DMS 273 (cell line): ENCODE measurements around the gene KIF22.
"Not testable (repeated sequence)": the region's sequence is repeated elsewhere in the genome, so short reads cannot be mapped to it uniquely, and the experiment has no call there.

Experiments used
- DNase-seq: peaks from one replicate; lab custom pipeline; 2025; ENCODE audit not compliant: unreplicated experiment; lab: John Stamatoyannopoulos, UW

Gene KIF22

DNA sequence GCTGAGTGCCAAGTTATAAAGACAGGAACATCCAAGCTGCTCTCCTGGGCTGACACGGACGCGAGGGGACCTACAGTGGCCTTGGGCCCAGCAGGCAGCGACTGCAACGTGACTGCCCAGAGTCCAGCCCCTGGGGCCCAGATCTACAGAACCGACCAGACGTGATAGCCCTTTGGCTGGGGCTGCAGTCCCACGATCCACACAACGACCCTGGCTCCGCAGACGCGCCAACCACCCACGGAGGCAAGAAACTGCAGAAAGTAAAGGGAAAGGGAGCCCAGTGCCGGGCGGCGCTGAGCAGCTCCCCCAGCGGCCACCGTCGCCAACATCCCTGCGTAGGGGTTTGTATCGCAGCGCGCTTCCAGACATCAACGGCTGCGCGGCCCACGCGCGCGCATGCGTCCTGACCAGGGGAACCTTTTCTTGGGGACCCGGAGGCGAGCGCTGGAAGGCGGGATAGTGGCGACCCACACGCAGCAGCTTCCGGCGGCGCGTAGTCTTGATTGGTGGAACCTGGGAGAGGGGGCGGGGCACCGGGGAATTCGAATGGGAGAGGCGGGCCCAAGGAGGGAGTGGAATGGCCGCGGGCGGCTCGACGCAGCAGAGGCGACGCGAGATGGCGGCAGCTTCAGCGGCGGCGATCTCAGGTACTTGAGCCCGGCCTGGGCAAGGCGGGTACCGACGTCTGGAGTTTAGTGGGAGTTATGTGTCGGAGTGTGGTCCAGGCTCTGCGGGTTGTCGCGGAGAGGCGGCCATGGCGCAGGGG, at the start of gene KIF22:
Gene KIF22, plus strand, starts transcription at position 569 of the 766 bp plus-strand sequence. Its CDS starts 9 bp downstream, at position 578.
- peak; percentile 100 for DNase-seq

DNA sequence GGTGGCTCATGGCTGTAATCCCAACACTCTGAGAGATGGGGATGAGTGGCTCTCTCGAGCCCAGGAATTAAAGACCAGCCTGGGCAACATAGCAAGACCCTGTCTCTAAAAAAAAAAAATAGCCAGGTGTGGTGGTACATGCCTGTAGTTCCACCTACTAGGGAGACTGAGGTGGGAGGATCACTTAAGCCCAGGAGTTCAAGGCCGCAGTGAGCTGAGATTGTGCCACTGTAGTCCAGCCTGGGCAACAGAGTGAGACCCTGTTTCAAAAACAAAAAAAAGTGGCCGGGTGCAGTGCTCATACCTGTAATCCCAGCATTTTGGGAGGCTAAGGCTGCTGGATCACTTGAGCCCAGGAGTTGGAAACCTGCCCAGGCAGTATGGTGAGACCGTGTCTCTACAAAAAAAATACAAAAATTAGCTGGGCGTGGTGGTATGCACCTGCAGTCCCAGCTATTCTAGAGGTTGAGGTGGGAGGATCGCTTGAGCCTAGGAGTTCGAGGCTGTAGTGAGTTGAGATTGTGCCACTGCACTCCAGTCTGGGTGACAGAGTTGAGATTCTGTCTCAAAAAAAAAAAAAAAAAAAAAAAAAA, 47.8 kb upstream of the KIF22 start:
- no peak for DNase-seq

DNA sequence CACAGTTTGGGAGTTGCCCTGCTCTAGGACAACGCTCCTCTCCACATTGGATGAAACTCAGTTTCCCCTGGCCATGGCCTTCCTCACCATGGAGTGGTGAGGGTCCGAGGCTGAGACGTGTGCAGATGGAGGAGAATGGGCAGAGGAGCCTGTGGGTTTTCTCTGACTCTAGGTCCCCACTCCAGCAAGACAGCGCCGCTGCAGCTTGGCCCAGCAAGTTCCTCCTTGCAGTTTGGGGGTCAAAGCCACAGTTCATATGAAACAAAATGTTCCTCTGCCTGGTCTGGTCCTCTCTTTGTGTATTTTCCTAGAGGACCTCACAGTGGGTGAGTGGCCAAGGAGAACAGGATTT, 47.1 kb upstream of the KIF22 start:
- no peak for DNase-seq

DNA sequence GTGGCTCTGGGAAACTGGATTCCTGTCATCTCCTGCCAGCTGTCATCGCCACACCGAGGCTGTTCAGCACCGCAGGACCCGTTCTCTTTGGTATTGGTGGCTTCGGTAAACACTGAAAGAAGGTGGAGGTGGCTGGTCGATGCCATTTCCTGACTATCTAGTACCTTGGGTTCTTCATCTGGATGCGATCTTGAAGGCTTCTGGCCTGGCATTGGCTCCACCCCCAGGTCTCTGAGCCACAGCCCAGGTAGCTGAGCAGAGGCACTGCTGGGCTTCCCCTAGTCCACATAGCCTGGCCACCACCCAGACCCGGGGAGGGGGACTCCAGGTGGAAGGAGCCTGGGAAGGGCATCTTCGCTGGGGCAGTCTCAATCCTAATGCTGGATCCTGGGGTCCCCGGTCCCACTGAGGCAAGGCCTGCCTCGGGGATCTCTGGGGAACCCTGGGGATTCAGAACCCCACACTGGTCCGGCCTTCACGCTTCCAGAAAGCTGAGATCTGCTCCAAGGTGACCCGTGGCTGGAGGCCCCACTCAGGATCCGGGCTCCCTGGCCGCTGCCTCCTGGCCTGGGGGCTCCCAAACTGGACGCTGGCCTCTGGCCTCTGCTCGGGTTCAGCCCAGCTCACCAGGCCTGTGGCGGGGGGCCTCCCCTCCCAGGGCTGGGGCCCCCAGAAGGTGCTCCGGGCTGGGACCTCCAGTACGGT, 46.6 kb upstream of the KIF22 start:
- no peak for DNase-seq

DNA sequence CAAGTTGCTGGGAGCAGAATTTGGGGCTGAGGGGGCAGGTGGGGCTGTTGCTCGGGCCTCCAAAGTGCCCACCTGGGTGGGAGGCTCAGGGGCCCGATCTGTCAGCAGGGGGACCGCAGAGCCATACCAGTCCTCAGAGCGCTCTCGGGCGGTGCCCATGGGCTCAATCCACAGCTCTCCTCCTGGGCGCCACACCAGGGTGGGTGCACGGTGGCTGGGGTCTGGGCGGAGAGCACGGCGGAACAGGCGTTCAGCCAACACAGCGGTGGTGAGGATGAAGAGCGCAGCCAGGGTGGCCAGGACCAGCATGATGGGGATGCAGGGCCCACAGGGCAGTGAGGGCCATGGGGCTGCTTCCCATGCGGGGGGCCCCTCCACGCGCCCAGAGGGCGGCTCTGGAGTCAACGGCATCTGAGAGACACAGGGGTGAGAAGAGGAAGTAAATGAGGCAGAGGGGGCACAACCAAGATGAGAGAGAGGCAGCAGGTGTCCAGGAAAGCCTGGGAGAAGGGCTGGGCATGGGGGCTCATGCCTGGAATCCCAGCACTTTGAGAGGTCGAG, 45.9 kb upstream of the KIF22 start:
- no peak for DNase-seq

DNA sequence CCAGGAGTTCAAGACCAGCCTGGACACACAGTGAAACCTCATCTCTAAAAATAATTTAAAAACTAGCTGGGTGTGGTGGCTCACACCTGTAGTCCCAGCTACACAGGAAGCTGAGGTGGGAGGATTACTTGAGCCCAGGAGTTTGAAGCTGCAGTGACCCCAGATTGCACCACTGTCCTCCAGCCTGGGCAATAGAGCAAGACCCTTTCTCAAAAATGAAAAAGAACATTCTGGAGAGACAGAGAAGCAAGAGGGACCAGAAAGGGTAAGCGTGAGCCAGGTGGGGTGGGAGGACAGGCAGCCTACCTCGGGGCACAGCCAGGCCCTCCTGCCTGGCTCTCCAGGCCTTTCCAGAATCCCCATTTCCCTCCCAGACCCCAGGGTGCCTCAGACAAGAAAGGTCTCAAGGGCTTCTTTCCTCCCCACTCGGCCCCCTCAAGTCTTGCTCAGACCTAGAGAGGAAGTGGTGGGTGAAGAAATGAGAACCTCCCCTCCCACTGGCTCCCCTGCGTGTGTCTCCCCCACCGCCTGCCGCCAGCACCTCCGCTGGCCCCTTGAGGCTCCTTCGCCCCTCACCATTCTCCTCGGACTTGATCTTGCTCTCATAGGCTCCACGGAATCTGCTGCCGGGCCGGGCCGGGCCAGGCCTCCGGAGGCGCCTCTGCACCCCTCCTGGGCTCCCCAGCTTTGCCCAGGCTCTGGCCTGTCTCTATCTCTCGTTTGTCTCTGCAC, 45.3 kb upstream of the KIF22 start:
- DNase-seq = no peak

DNA sequence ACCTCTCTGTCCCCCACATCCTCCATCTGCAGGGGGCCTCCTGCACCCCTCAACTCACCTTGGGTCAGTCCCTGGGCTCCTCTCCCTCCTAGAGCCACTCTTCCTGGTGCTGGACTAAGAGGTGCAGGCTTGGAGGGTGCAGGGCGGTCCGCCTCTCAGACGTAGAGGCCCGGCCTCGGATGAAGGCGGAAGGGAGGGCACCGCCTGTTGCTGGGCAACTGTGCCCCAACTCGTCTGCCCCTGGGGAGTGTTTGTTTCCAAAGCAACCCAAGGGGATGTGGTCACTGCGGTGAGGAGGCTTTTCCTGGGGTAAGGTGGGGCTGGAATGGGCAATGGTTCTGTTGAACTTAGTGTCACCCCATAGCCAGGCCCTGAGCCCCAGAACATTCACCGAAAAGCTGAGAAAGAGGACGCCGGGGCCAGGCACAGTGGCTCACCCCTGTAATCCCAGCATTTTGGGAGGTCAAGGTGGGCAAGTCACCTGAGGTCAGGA, 44.7 kb upstream of the KIF22 start, which contains the start of gene C16orf54:
Gene C16orf54, minus strand, starts transcription at position 138 of the 493 bp plus-strand sequence. CDS start 1,039 bp downstream, outside the sequence.
- no peak for DNase-seq

DNA sequence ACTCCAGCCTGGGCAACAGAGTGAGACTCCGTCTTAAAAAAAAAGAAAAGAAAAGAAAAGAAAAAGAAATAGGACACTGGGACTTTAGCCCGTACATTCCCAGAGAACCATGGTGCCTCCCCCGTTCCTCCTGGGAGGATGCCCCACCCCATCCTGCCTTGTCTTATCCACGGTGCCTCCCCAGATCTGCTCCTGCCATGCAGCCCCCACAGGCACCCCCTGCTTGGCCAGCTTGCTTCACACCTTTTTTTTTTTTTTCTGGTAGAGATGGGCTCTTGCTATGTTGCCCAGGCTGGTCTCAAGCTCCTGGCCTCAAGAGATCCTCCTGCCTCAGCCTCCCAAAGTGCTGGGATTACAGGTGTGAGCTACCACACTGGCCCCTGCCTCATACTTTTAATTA, 44.0 kb upstream of the KIF22 start:
- DNase-seq = not testable (repeated sequence)

DNA sequence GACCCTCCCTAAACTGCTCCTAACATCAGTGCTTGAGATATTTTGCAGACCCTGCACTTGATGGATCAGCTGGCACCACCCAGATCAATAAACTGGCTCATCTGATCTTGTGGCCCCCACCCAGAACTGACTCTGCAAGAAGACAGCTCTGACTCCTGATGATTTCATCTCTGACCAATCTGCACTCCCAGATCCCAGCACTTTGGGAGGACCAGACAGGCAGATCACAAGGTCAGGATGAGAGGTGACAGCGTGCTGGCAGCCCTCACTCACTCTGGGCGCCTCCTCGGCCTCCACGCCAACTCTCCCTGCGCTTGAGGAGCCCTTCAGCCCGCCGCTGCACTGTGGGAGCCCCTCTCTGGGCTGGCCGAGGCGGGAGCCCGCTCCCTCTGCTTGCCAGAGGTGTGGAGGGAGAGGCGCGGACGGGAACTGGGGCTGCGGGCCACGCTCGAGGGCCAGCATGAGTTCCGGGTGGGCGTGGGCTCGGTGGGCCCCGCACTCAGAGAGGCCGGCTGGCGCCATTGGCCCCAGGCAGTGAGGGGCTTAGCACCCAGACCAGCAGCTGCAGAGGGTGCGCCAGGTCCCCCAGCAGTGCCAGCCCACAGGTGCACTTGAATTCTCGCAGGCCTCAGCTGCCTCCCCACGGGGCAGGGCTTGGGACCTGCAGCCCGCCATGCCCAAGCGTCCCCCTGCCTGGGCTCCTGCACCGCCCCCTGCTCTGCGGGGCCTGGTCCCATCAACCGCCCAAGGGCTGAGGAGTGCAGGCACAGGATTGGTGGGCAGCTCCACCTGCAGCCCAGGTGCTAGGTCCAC, 42.4 kb upstream of the KIF22 start:
- no peak for DNase-seq

DNA sequence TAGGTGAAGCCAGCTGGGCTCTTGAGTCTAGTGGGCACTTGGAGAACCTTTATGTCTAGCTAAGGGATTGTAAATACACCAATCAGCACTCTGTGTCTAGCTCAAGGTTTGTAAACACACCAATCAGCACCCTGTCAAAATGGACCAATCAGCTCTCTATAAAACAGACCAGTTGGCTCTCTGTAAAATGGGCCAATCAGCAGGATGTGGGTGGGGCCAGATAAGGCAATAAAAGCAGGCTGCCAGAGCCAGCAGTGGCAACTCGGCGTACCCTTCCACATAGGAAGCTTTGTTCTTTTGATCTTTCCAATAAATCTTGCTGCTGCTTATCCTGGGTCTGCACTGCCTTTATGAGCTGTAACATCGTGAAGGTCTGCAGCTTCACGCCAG, 41.8 kb upstream of the KIF22 start:
- not testable (repeated sequence) for DNase-seq

DNA sequence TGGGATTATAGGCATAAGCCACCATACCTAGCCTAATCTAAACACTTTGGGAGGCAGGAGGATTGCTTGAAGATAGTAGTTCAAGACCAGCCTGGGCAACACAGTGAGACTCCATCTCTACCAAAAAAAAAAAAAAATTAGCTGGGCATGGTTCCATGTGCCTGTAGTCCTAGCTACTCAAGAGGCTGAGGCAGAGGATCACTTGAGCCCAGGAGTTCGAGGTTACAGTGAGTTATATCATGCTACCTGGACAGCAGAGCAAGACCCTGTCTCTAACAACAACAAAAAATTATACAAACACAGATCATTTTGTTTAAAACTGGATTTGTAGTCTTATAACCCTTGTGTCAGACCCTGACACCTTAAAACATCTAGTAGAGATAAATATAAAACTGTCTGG, 37.0 kb upstream of the KIF22 start:
- no peak for DNase-seq

DNA sequence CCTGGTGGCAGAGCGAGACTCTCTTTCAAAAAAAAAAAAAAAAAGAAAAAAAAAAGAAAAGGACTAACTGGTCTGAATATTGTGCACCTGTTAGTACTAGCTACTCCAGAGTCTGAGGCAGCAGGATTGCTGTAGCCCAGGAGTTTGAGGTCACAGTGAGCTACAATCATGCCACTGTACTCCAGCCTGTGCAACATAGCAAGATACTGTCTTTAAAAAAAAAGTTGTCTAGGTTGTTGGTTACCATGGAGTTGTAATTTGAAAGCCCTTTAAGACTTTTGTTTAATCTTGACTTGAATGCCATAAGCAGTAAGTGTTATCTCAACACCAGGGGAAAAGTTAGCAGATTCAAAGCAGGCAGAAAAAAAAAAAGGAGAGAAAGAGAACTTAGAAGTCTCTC, 33.9 kb upstream of the KIF22 start:
- DNase-seq = no peak

DNA sequence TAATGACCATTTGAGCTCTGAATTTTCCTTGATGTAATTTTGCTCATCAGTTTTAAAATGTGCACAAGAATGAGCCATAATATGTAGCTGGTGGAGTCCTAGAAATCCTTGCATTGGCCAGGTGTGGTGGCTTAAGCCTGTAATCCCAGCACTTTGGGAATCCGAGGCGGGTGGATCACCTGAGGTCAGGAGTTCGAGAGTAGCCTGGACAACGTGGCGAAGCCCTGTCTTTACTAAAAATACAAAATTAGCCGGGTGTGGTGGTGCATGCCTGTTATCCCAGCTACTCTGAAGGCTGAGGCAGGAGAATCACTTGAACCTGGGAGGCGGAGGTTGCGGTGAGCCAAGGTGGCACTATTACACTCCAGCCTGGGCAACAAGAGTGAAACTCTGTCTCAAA, 33.5 kb upstream of the KIF22 start:
- DNase-seq = not testable (repeated sequence)

DNA sequence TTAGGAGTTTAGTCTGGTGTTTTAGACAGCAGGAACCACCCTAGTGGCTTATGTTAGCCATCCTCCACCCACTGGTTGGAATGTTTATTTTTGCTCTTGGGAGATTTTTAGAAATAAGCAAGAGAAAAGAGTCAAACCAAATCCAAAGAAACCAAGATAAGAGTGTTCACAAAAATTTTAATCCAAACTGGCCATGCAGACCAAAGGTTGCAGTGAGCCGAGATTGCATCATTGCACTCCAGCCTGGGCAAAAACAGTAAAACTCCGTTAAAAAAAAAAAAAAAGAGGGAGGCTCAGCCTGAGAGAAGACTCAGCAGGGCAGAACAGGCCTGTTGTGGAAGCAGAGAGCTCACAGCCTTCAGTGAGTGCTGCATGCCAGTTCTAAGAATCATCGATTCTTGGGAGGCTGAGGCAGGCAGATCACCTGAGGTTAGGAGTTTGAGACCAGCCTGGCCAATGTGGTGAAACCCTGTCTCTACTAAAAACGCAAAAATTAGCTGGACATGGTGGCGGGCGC, 32.5 kb upstream of the KIF22 start:
- DNase-seq = no peak

DNA sequence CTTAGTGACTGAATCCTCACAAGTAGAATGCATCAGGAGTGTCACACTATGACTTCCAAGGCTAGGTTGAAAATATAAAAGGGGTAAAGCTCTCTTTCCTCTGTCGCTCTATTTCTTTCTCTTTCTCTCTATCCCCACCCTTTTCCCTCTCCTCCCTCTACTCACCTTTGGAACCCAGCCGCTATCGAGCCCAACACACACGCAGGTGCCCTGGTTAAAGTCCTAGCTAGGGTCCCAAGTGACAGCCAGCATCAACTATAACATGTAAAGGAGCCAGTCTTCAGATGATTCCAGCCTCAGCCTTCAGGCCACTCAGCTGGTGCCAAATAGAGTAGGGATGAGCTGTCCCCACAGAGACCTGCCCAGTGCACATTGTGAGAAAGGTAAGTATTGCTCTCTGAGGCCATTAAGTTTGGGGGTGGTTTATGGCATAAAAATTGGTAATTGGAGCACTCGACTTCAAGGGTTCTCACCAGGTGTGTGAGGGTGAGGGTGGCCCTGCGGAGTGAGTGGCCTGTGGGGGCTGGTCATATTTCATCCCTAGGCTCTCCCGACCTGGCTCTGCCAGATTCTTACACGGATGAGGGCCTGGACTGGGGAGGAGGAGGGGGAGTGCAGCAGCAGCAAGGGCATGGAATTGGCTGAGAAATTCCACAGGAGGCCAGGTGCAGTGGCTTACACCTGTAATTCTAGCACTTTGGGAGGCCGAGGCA, 29.8 kb upstream of the KIF22 start:
- no peak for DNase-seq

DNA sequence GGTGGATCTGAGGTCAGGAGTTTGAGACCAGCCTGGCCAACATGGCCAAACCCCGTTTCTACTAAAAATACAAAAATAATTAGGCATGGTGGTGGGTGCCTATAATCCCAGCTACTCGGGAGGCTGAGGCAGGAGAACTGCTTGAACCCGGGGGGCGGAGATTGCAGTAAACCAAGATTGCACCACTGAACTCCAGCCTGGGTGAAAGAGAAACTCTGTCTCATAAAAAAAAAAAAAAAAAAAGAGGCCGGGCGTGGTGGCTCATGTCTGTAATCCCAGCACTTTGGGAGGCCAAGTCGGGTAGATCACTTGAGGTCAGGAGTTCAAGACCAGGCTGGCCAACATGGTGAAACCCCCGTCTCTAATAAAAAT, 29.3 kb upstream of the KIF22 start:
- not testable (repeated sequence) for DNase-seq

DNA sequence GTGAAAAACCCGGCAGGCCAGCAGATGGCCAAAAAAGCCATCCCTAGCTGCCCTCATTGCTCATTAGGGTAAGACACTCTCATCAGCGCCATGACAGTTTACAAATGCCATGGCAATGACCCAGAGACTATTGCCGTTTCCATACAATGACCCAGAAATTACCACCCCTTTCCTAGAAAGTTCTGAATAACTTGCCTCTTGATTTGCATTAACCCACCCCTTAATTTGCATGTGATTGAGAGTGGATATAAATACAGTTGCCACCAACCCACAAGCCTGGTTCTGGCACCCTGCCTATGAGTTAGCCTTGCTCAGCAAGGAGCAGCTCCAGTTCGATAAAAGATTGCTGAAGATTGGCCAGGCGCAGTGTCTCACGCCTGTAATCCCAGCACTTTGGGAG, 28.7 kb upstream of the KIF22 start:
- peak; percentile 32 for DNase-seq

DNA sequence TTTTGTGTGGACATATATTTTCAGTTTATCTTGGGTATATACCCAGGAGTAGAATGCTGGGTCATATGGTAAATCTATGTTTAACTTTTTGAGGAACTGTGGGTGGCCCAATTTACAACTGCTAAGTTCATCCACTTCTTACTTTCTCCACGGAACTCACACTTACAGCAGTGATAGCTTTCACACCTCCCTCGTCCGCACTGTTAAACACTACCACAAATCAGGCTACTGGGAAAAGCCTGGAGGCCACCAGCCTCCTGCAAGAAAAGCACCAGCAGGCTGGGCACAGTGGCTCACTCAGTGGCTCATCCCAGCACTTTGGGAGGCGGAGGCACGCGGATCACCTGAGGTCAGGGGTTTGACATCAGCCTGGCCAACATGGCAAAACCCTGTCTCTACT, 27.2 kb upstream of the KIF22 start:
- DNase-seq = no peak
